CD4-positive, alpha-beta T cell (primary cell): ENCODE data around the gene HTR4. TPM values are rescaled to one million over a fixed set of nuclear protein-coding genes. Genes with fewer than 3 reads are reported as not detected.

Experiments used
- ATAC-seq: fragments of 200-7000 bp; cut with Tn5 transposase; one replicate; pipeline ENCODE4 v1.10.0; 2022; ENCODE audit warnings: mild to moderate bottlenecking; ENCODE audit not compliant: poor library complexity
- CTCF ChIA-PET: fragments of 350-600 bp; sonication (Branson Sonifier 250); formaldehyde crosslinking; loops from one replicate; lab custom pipeline; 2021; ENCODE audit warnings: antibody characterized with exemption, inconsistent platforms; lab: Charles Lee
- POLR2A ChIA-PET: fragments of 350-600 bp; sonication (Branson Sonifier 250); formaldehyde crosslinking; loops from one replicate; lab custom pipeline; 2021; ENCODE audit warnings: antibody characterized with exemption, inconsistent platforms; lab: Charles Lee
- DNase-seq, 14 experiments: peaks; one replicate each; pipeline ENCODE4 v3.0.0-alpha.2; 2013 to 2020; ENCODE audit warnings: mixed read lengths in 2 of 14
- H3K27ac ChIP-seq, 2 donors: one replicate each; pipeline versions ENCODE4 v1.5.1 to v1.7.0; 2013; ENCODE audit warnings: low read length in 2 of 2, low read depth in 1 of 2, mild to moderate bottlenecking in 1 of 2
- H3K27me3 ChIP-seq, 2 experiments: 1 replicate in 1 of 2; 2 replicates in 1 of 2; pipeline versions ENCODE4 v1.6.1 to v1.7.0; 2013; ENCODE audit warnings: low read length in 2 of 2, control low read depth in 1 of 2, mild to moderate bottlenecking in 1 of 2, moderate library complexity in 1 of 2; ENCODE audit not compliant: insufficient read depth in 2 of 2, control insufficient read depth in 1 of 2
- H3K36me3 ChIP-seq: one replicate; pipeline ENCODE4 v1.6.1; 2013; ENCODE audit warnings: low read length, control low read depth; ENCODE audit not compliant: insufficient read depth
- H3K4me1 ChIP-seq: one replicate; pipeline ENCODE4 v1.6.1; 2013; ENCODE audit warnings: low read length, control low read depth; ENCODE audit not compliant: insufficient read depth
- H3K4me3 ChIP-seq: one replicate; pipeline ENCODE4 v1.5.1; 2013; ENCODE audit warnings: mild to moderate bottlenecking, low read length, moderate library complexity
- H3K9me3 ChIP-seq, 2 experiments: 1 replicate in 1 of 2; 2 replicates in 1 of 2; pipeline versions ENCODE4 v1.6.1 to v1.7.0; 2013; ENCODE audit warnings: low read length in 2 of 2, mild to moderate bottlenecking in 2 of 2, control low read depth in 1 of 2, moderate library complexity in 1 of 2; ENCODE audit not compliant: control insufficient read depth in 1 of 2, insufficient read depth in 1 of 2
- H3K27ac Mint-ChIP-seq: one replicate; pipeline ENCODE4 v1.8.0; 2020; ENCODE audit warnings: mixed read lengths
- H3K27me3 Mint-ChIP-seq: one replicate; pipeline ENCODE4 v1.8.0; 2021; ENCODE audit warnings: mixed read lengths
- H3K36me3 Mint-ChIP-seq: one replicate; pipeline ENCODE4 v1.8.0; 2021; ENCODE audit warnings: low read depth, mixed read lengths
- H3K4me1 Mint-ChIP-seq: one replicate; pipeline ENCODE4 v1.8.0; 2021; ENCODE audit warnings: low read depth, mixed read lengths
- H3K4me3 Mint-ChIP-seq: one replicate; pipeline ENCODE4 v1.8.0; 2020; ENCODE audit warnings: mild to moderate bottlenecking, mixed read lengths
- H3K9me3 Mint-ChIP-seq: one replicate; pipeline ENCODE4 v1.8.0; 2020; ENCODE audit warnings: mixed read lengths
- intact Hi-C, 2 experiments: fragments of 100-400 bp; cut with DNase I in 1 of 2; cut with micrococcal nuclease in 1 of 2; formaldehyde crosslinking; loops; one replicate each; pipeline versions ENCODE4 v1.15.1 to v1.9.0; 2023 to 2025; cut with DNase I, micrococcal nuclease
- total RNA-seq, 174 experiments: library from RNA in 2 of 174; stranded (reverse) in 2 of 174; gene quantifications; one replicate each; pipeline ENCODE4 v1.2.3 and lab custom pipeline; 2021 to 2026
- TF ChIP-seq, protein P1 (sequence below): fragments of 200-600 bp; IDR thresholded peaks from one replicate; pipeline ENCODE4 v1.8.0; 2022; ENCODE audit warnings: antibody characterized with exemption, mild to moderate bottlenecking

The HTR4 gene
- total RNA-seq, 2 experiments from 2014 or later = not detected

DNA sequence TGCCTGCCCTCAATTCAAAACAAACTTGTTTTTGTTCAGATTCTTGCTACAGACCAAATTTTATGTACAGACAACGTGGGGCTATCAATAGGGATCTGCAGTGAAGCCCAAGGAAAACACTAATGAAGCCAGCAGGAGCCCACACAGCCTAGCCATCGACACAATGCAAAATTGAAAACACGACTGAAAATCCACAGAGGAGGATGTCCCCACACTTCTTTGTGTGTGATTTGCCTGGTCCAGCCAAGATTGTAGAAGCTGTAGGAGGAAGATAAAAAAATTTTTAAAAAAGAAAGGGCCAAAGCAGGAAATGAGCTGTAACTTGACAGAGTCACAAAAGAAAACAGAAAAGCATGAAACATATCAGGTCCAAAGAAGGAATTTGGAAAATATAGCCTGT lies 34.8 kb downstream of the HTR4 start:
- intact Hi-C loops = no loop called here
- DNase-seq = no peak
- TF ChIP-seq, protein P1, sequence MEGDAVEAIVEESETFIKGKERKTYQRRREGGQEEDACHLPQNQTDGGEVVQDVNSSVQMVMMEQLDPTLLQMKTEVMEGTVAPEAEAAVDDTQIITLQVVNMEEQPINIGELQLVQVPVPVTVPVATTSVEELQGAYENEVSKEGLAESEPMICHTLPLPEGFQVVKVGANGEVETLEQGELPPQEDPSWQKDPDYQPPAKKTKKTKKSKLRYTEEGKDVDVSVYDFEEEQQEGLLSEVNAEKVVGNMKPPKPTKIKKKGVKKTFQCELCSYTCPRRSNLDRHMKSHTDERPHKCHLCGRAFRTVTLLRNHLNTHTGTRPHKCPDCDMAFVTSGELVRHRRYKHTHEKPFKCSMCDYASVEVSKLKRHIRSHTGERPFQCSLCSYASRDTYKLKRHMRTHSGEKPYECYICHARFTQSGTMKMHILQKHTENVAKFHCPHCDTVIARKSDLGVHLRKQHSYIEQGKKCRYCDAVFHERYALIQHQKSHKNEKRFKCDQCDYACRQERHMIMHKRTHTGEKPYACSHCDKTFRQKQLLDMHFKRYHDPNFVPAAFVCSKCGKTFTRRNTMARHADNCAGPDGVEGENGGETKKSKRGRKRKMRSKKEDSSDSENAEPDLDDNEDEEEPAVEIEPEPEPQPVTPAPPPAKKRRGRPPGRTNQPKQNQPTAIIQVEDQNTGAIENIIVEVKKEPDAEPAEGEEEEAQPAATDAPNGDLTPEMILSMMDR = no peak
- Mint-ChIP-seq H3K27me3 (no peaks in the 10 kb centered on the region), H3K36me3 (no peaks in the 10 kb centered on the region), H3K4me1 (peaks cover 33% of the 10 kb centered on the region), H3K27ac (peak overlapping the region; percentile 4), H3K9me3 (no peaks in the 10 kb centered on the region), H3K4me3 (no peak overlapping the region)
- H3K27me3 ChIP-seq = no peaks in the 10 kb centered on the region
- H3K36me3 ChIP-seq = no peaks in the 10 kb centered on the region
- no peak overlapping the region for H3K27ac ChIP-seq
- ATAC-seq = no peak
- CTCF ChIA-PET = no interaction called here
- no peaks in the 10 kb centered on the region for H3K9me3 ChIP-seq
- POLR2A ChIA-PET = no interaction called here
- H3K4me1 ChIP-seq = peaks cover 14% of the 10 kb centered on the region
- no peak overlapping the region for H3K4me3 ChIP-seq

DNA sequence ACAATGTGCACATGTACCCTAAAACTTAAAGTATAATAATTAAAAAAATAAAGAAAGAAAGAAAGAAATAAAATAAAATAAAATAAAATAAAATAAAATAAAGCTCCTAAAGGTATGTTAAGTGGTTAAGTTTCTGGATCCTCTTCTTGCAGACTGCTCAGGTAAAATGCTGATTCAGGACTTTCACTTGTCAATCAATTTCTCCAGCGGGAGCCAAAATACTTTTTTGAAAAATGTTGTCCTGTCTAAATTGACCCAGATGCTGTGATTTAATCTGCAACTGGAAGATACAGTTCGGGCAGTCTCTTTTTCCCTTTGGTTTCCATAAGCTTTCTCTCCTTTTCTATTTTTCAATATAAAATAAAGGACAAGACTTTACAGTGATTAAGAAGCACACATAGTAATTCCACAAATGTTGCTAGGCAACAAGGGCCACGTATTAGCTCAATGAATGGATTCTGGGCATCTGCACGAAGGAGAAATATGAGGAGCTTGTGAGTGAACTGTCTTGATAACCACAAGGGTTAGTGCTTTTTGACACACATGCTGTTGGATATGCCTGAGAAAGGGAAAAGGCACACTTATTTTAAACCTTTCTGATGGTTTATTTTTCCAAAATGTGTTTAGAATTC lies 38.6 kb downstream of the HTR4 start:
- Histone ChIP-seq H3K4me1 (peaks cover 9% of the 10 kb centered on the region), H3K9me3 (no peaks in the 10 kb centered on the region), H3K4me3 (no peak overlapping the region), H3K27ac (no peak overlapping the region), H3K27me3 (no peaks in the 10 kb centered on the region), H3K36me3 (no peaks in the 10 kb centered on the region)
- Mint-ChIP-seq H3K4me3 (no peak overlapping the region), H3K4me1 (peaks cover 20% of the 10 kb centered on the region), H3K36me3 (no peaks in the 10 kb centered on the region), H3K27ac (no peak overlapping the region), H3K27me3 (no peaks in the 10 kb centered on the region), H3K9me3 (no peaks in the 10 kb centered on the region)
- intact Hi-C loops = no loop called here
- TF ChIP-seq, protein P1 = no peak
- ATAC-seq = no peak
- CTCF ChIA-PET = no interaction called here
- POLR2A ChIA-PET = no interaction called here
- DNase-seq = no peak

DNA sequence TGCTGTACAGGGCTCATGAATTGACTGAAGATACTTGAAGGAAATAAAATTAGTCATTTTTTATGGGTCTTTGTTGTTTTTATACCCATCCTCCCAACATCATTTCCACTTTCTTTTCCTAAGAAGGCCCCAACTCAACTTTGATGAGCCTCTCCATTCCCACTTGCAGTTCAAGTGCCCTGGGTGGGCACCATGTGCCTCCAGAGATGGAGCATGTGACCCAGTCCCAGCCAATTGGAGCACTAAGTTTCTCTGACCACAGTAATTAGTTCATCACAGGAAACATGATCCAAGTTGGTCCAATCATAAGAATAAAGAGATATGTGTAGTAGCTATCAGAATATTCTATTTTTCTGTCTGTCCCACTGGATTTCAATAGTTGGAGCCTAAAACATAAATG lies 46.9 kb downstream of the HTR4 start:
- intact Hi-C loops = no loop called here
- Histone ChIP-seq H3K4me1 (no peaks in the 10 kb centered on the region), H3K4me3 (no peak overlapping the region), H3K27me3 (no peaks in the 10 kb centered on the region), H3K9me3 (no peaks in the 10 kb centered on the region), H3K36me3 (no peaks in the 10 kb centered on the region), H3K27ac (no peak overlapping the region)
- no peaks in the 10 kb centered on the region for H3K4me1 Mint-ChIP-seq
- no peaks in the 10 kb centered on the region for H3K9me3 Mint-ChIP-seq
- no peaks in the 10 kb centered on the region for H3K27me3 Mint-ChIP-seq
- no peak overlapping the region for H3K4me3 Mint-ChIP-seq
- DNase-seq = no peak
- ATAC-seq = no peak
- no peaks in the 10 kb centered on the region for H3K36me3 Mint-ChIP-seq
- no peak overlapping the region for H3K27ac Mint-ChIP-seq
- CTCF ChIA-PET = no interaction called here
- POLR2A ChIA-PET = no interaction called here
- TF ChIP-seq, protein P1 = no peak
